AG04450 (cell line): ENCODE measurements around the gene GABBR2. TPM values are rescaled to one million over a fixed set of nuclear protein-coding genes. Genes with fewer than 3 reads are reported as not detected.
"Not testable (repeated sequence)": the region's sequence is repeated elsewhere in the genome, so short reads cannot be mapped to it uniquely, and the experiment has no call there.

Experiments
- CTCF ChIA-PET: fragments of 300-600, 350-600 bp; formaldehyde crosslinking; extraction: SDS; loops from one replicate; lab custom pipeline; 2022; ENCODE audit warnings: antibody characterized with exemption, inconsistent platforms; lab: Charles Lee
- POLR2A ChIA-PET: fragments of 350-600 bp; formaldehyde crosslinking; extraction: SDS; loops from one replicate; lab custom pipeline; 2021; ENCODE audit warnings: antibody characterized with exemption, inconsistent platforms; lab: Yijun Ruan, JAX
- DNase-seq: peaks from one replicate; pipeline ENCODE4 v3.0.0-alpha.2; 2011; ENCODE audit warnings: low read depth, low spot score
- H3K27ac ChIP-seq: one replicate; pipeline ENCODE4 v1.5.1; 2012; ENCODE audit warnings: low read depth, low read length, control low read depth
- H3K27me3 ChIP-seq: one replicate; pipeline ENCODE4 v1.6.0; 2012; ENCODE audit warnings: low read length; ENCODE audit not compliant: control insufficient read depth, insufficient read depth
- H3K4me3 ChIP-seq: 2 replicates; pipeline ENCODE4 v1.5.1; 2011; ENCODE audit warnings: mild to moderate bottlenecking, low read depth, low read length, control low read depth
- H3K9me3 ChIP-seq: 2 replicates; pipeline ENCODE4 v1.5.1; 2012; ENCODE audit warnings: low read length; ENCODE audit not compliant: control insufficient read depth, insufficient read depth
- polyA plus RNA-seq: library from polyadenylated mRNA; depleted of rRNA; stranded (reverse); fragments of >200 nt; gene quantifications from 2 replicates; pipeline ENCODE4 v1.2.3, GENCODE V29; 2011
- TF ChIP-seq, protein P1 (sequence below): IDR thresholded peaks from 2 replicates; pipeline ENCODE4 v1.5.1; 2011; ENCODE audit warnings: low read depth, low read length, control low read depth, inconsistent platforms

GABBR2 gene
- polyA plus RNA-seq, 1 experiment = 2.4 TPM

DNA sequence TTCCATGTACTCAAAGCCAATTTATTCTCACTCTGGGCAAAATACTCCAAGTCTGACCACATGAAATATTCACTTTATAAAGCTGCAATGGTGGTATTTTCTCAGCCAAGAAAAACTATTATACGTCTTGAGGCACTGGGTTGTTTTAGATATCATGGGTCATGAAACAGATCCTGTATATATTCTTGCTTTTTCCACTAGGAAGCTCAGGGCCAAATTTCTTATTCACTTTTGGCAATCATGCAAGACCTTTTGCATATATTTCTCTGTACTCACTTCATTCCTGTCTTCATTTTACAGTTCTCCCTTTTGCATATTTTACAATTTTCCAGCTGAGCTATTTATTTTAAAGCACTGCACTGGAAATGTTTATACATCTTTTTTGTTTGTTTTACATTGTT is 49.8 kb downstream of the GABBR2 start:
- TF ChIP-seq, protein P1, sequence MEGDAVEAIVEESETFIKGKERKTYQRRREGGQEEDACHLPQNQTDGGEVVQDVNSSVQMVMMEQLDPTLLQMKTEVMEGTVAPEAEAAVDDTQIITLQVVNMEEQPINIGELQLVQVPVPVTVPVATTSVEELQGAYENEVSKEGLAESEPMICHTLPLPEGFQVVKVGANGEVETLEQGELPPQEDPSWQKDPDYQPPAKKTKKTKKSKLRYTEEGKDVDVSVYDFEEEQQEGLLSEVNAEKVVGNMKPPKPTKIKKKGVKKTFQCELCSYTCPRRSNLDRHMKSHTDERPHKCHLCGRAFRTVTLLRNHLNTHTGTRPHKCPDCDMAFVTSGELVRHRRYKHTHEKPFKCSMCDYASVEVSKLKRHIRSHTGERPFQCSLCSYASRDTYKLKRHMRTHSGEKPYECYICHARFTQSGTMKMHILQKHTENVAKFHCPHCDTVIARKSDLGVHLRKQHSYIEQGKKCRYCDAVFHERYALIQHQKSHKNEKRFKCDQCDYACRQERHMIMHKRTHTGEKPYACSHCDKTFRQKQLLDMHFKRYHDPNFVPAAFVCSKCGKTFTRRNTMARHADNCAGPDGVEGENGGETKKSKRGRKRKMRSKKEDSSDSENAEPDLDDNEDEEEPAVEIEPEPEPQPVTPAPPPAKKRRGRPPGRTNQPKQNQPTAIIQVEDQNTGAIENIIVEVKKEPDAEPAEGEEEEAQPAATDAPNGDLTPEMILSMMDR = no peak
- Histone ChIP-seq H3K4me3 (no peak overlapping the region), H3K27ac (no peak overlapping the region), H3K27me3 (peaks cover 12% of the 10 kb centered on the region), H3K9me3 (no peaks in the 10 kb centered on the region)
- CTCF ChIA-PET = interaction anchor here (0.9 to 1.0 kb wide), 2 partner anchors 9 to 117 kb away, joined by 3 to 5 read pairs; no protein-coding TSS in a partner anchor
- POLR2A ChIA-PET = interaction anchor here (0.5 to 0.8 kb wide), 4 partner anchors 51 to 416 kb away, joined by 4 to 7 read pairs (median 4); no protein-coding TSS in a partner anchor
- DNase-seq = peak; percentile 63

DNA sequence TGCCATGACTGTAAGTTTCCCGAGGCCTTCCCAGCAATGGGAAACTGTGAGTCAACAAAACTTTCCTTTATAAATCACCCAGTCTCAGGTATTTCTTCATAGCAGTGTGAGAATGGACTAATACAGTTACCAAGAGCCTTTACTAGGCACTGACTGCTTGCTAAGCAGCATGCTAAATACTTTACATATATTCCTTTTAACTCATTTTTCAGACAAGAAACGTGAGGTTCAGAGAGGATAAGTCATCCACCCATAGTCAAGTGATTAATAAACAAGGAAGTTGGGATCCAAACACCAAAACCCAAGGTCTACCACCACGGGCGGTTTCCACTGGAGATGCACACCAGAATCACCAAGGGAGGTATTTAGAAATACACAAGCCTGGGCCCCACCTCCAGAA is 50.8 kb downstream of the GABBR2 start:
- ChIA-PET CTCF (no interaction called here), POLR2A (no interaction called here)
- Histone ChIP-seq H3K4me3 (no peak overlapping the region), H3K27me3 (peaks cover 17% of the 10 kb centered on the region), H3K27ac (no peak overlapping the region), H3K9me3 (no peaks in the 10 kb centered on the region)
- DNase-seq = no peak
- TF ChIP-seq, protein P1 = no peak

DNA sequence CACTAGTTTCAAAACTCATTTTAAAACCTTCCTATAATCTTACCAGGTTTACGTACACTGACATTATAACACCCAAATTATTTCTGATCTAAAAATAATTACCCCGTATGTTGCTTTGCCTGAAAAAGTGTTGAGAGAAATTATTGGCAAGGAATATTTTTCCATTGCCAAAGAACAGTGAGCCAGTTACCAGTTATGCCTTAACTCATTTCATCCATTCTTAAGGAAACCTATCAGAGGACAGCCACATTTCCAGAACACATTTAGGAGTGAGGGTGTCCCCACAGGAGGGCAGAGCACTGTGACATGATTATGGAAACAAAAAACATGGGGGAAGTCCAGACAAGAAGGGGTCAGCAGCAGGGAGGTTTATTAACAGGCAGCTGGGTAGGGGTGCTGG is 52.2 kb downstream of the GABBR2 start:
- DNase-seq = no peak
- TF ChIP-seq, protein P1 = no peak
- Histone ChIP-seq H3K27ac (no peak overlapping the region), H3K27me3 (peaks cover 24% of the 10 kb centered on the region), H3K4me3 (no peak overlapping the region), H3K9me3 (no peaks in the 10 kb centered on the region)
- ChIA-PET CTCF (interaction anchor here (1.6 kb wide), 1 partner anchor 13 kb away, joined by 4 read pairs; no protein-coding TSS in a partner anchor), POLR2A (no interaction called here)

DNA sequence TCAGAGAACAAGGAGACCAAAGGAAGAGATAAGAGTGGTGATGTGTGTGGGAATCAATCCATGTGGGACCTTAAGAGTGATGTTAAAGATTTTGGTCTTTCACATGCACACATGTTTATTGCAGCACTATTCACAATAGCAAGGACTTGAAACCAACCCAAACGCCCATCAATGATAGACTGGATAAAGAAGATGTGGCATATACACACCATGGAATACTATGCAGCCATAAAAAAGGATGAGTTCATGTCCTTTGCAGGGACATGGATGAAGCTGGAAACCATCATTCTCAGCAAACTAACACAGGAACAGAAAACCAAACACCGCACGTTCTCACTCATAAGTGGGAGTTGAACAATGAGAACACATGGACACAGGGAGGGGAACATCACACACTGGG is 53.3 kb downstream of the GABBR2 start:
- H3K27ac ChIP-seq, H3K4me3 ChIP-seq, POLR2A ChIA-PET, DNase-seq, H3K9me3 ChIP-seq: not testable (repeated sequence)
- H3K27me3 ChIP-seq = peaks cover 29% of the 10 kb centered on the region
- CTCF ChIA-PET = interaction anchor here (1.6 kb wide), 1 partner anchor 12 kb away, joined by 4 read pairs; no protein-coding TSS in a partner anchor

DNA sequence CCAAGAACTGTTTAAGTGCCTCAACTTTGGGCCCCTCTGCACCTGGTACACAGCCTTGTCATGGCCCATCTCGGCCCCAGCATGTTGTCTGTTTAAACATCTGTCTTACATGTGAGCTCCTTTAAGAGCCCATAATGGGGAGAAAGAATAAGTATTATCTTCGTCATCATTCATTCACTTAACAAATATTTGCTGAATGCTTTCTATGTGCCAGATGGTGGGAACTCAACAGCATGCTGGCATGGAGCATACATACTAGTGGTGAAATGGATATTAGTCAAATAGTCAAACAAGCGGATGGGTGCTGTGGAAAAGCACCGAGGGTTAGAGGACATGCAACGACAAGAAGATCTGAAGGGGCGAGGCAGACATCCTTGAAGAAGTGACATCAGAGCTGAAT is 54.5 kb downstream of the GABBR2 start:
- Histone ChIP-seq H3K27me3 (peaks cover 31% of the 10 kb centered on the region), H3K4me3 (no peak overlapping the region), H3K9me3 (no peaks in the 10 kb centered on the region), H3K27ac (no peak overlapping the region)
- TF ChIP-seq, protein P1 = no peak
- ChIA-PET POLR2A (no interaction called here), CTCF (no interaction called here)
- DNase-seq = no peak
